ENCODE measurements around the gene LMBR1. TPM values are rescaled to one million over a fixed set of nuclear protein-coding genes. Genes with fewer than 3 reads are reported as not detected.

The LMBR1 gene
- total and polyA plus RNA-seq, 2 of the 4 experiments (the other 2 are of a cell fraction): 11.9 to 19.9 TPM

GRCh38 chr7:156640949-156641485 is 252.0 kb downstream of the LMBR1 start:
- dilution Hi-C loops (cut with HindIII; ENCODE audit: low sequenced_read_pairs, unreplicated experiment) (no loop called here), in situ Hi-C loops (cut with MboI; ENCODE audit: low sequenced_read_pairs) (loop anchor here (25.0 kb wide), 2 partner anchors 496 to 829 kb away; partner anchors contain the start of genes SHH and UBE3C), intact Hi-C loops (cut with micrococcal nuclease) (loop anchor here (2.0 kb wide), 1 partner anchor 112 kb away; no protein-coding TSS in a partner anchor)
- Histone ChIP-seq H3K4me2 (ENCODE audit: low read depth, low read length) (peak overlapping the region; percentile 97), H3K4me3 (ENCODE audit: insufficient read depth, low read depth, low read length) (peak overlapping the region; percentile 85), H3K14ac (replicated peaks; ENCODE audit: low read depth, low read length) (peak overlapping the region; percentile 64), H3K23ac (ENCODE audit: low read depth, low read length) (peak overlapping the region; percentile 75), H3K9me3 (ENCODE audit: control insufficient read depth, insufficient read depth, low read length) (no peaks in the 10 kb centered on the region), H3K9me1 (ENCODE audit: insufficient read depth, low read length) (peaks cover 3% of the 10 kb centered on the region; the same call in 1 of the 2 replicates), H4K20me1 (ENCODE audit: insufficient read depth, low read length) (no peaks in the 10 kb centered on the region), H3K18ac (ENCODE audit: low read depth, low read length) (peak overlapping the region; percentile 47; the same call in 1 of the 2 replicates), H2BK120ac (ENCODE audit: low read depth, low read length) (peak overlapping the region; percentile 70), H4K5ac (ENCODE audit: low read depth, low read length) (peak overlapping the region; percentile 78), H3K9ac (ENCODE audit: low read depth, low read length) (peak overlapping the region; percentile 67), H3K4ac (ENCODE audit: low read depth, low read length) (peak overlapping the region; percentile 74), H3K56ac (ENCODE audit: extremely low read depth, insufficient read depth, low read length) (peak overlapping the region; percentile 59), H2AFZ (replicated peaks; ENCODE audit: low read length, poor library complexity) (peak overlapping the region; percentile 90), H3K4me1 (ENCODE audit: control insufficient read depth, insufficient read depth, low read length) (peaks cover 2% of the 10 kb centered on the region; the same call in 1 of the 2 replicates), H2AK9ac (replicated peaks; ENCODE audit: low read depth, low read length, poor library complexity) (peak overlapping the region; percentile 89), H2BK15ac (ENCODE audit: low read depth, low read length) (peak overlapping the region; percentile 21; the same call in 1 of the 3 replicates), H3K27me3 (ENCODE audit: control insufficient read depth, insufficient read depth, low read length) (no peaks in the 10 kb centered on the region), H4K8ac (ENCODE audit: low read depth in 2 of 2, low read length in 2 of 2) (peak overlapping the region; percentile 82 to 94), H3K27ac (ENCODE audit: insufficient read depth, low read length) (peak overlapping the region; percentile 72), H2BK5ac (ENCODE audit: low read depth, low read length, poor library complexity, severe bottlenecking) (peak overlapping the region; percentile 59), H2AK5ac (ENCODE audit: low read depth, low read length) (no peak overlapping the region), H3K36me3 (ENCODE audit: control insufficient read depth, insufficient read depth, low read length) (no peaks in the 10 kb centered on the region), H3K79me1 (ENCODE audit: low read depth in 1 of 2, low read length in 2 of 2) (peaks cover 7 to 19% of the 10 kb centered on the region in 2 experiments), H2BK20ac (ENCODE audit: low read depth, low read length) (peak overlapping the region; percentile 40; the same call in 1 of the 2 replicates), H4K91ac (ENCODE audit: insufficient read depth, low read depth, low read length) (peak overlapping the region; percentile 66)
- WGBS, 2 experiments (ENCODE audit: extremely low coverage in 2 of 2, insufficient read length in 1 of 2): 0% methylated on average over 1 of the region's 30 CpGs; no CpG with 5 or more reads in 1 of the 2 experiments
- DNase-seq (peak; percentile 57), ATAC-seq (ENCODE audit: low read depth) (peak; percentile 48)
- ChIA-PET POLR2A (ENCODE audit: unreplicated experiment) (no interaction called here), CTCF (interaction anchor here (1.0 kb wide), 1 partner anchor 123 kb away, joined by 3 read pairs; no protein-coding TSS in a partner anchor)
- BruUV-seq (replicated peaks): no TSS peak
- TF ChIP-seq RFX5 (IDR thresholded peaks at IDR 0.05; ENCODE audit: low read depth, low read length): no peak
- TF ChIP-seq USF2 (IDR thresholded peaks at IDR 0.05; ENCODE audit: low read depth, low read length): no peak
- no peak for TF ChIP-seq NFE2L2 (IDR thresholded peaks at IDR 0.05; ENCODE audit: low read depth, low read length)
- no peak for TF ChIP-seq FOS (IDR thresholded peaks at IDR 0.05; ENCODE audit: low read depth, low read length)
- TF ChIP-seq POLR2A (IDR thresholded peaks at IDR 0.05; ENCODE audit: low read depth, low read length): no peak
- no peak for TF ChIP-seq CEBPB (IDR thresholded peaks at IDR 0.05; ENCODE audit: low read depth, low read length)
- TF ChIP-seq MXI1 (IDR thresholded peaks at IDR 0.05; ENCODE audit: borderline replicate concordance, low read depth, low read length): no peak; the same call in 1 of the 2 replicates
- no peak for TF ChIP-seq RCOR1 (IDR thresholded peaks at IDR 0.05; ENCODE audit: insufficient replicate concordance, low read length)
- TF ChIP-seq SMC3 (IDR thresholded peaks at IDR 0.05; ENCODE audit: low read depth, low read length): no peak
- TF ChIP-seq MAZ (IDR thresholded peaks at IDR 0.05; ENCODE audit: borderline replicate concordance, low read depth, low read length): no peak
- TF ChIP-seq BHLHE40 (IDR thresholded peaks at IDR 0.05; ENCODE audit: low read depth, low read length): no peak
- TF ChIP-seq CTCF (conservative IDR thresholded peaks at IDR 0.05; ENCODE audit: low read depth, low read length): no peak
- TF ChIP-seq RAD21 (IDR thresholded peaks at IDR 0.05; ENCODE audit: low read length): no peak
- no peak for TF ChIP-seq CHD1 (IDR thresholded peaks at IDR 0.05; ENCODE audit: low read depth, low read length)
- TF ChIP-seq ELK1 (IDR thresholded peaks at IDR 0.05; ENCODE audit: borderline replicate concordance, low read depth, low read length): no peak

Data from IMR-90 (cell line).